Activated T-cell treated with anti-CD3 and anti-CD28 coated beads, Interleukin-2, amount 50 U/mL, for 24 hours (primary cell): Measurements from ENCODE around the gene POGZ.
A peak's percentile ranks its signal among the peaks of the same experiment; 100 is the strongest.
"Not testable (repeated sequence)": the region's sequence is repeated elsewhere in the genome, so short reads cannot be mapped to it uniquely, and the experiment has no call there.

Experiments
- DNase-seq: peaks from one replicate; pipeline ENCODE4 v3.0.0-alpha.2; 2020
- H3K27ac Mint-ChIP-seq: 2 replicates; pipeline ENCODE4 v1.8.0; 2020; ENCODE audit warnings: mild to moderate bottlenecking, mixed read lengths
- H3K27me3 Mint-ChIP-seq: 2 replicates; pipeline ENCODE4 v1.8.0; 2020; ENCODE audit warnings: mixed read lengths
- H3K36me3 Mint-ChIP-seq: 2 replicates; pipeline ENCODE4 v1.8.0; 2020; ENCODE audit warnings: low read depth, mixed read lengths
- H3K4me1 Mint-ChIP-seq: 2 replicates; pipeline ENCODE4 v1.8.0; 2020; ENCODE audit warnings: low read depth, mixed read lengths
- H3K4me3 Mint-ChIP-seq: 2 replicates; pipeline ENCODE4 v1.8.0; 2020; ENCODE audit warnings: mild to moderate bottlenecking, moderate library complexity, mixed read lengths
- H3K9me3 Mint-ChIP-seq: 2 replicates; pipeline ENCODE4 v1.8.0; 2020; ENCODE audit warnings: mixed read lengths

Gene POGZ

DNA sequence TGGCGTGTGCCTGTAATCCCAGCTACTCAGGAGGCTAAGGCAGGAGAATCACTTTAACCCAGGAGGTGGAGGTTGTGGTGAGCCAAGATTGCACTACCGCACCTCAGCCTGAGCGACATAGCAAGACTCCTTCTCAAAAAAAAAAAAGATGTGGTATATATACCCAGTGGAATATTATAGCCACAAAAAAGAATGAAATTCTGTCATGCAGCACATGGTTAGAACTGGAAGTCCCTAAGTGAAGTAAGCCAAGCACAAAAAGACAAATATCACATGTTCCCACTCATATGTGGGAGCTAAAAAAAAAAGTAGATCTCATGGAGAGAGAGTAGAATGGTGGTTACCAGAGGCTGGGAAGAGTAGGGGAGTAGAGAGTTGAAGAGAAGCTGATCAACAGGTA is 41.2 kb downstream of the POGZ start:
- no peak for DNase-seq
- Mint-ChIP-seq H3K27ac (peak overlapping the region; percentile 20), H3K36me3 (peaks cover 83% of the 10 kb centered on the region)

DNA sequence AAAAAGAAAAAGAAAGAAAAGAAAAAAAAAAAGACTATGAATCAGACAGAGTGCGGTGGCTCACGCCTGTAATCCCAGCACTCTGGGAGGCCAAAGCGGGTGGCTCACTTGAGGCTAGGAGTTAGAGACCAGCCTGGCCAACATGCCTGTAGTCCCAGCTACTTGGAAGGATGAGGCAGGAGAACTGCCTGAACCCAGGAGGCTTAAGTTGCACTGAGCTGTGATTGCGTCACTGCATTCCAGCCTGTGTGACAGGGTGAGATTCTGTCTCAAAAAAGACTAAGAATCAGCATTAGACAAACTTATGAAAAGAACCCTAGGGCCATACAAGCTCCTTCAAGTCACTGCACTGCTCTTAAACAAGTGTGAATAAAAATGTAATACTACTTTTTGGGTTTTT is 43.1 kb downstream of the POGZ start:
- no peaks in the 10 kb centered on the region for H3K4me1 Mint-ChIP-seq
- no peaks in the 10 kb centered on the region for H3K27me3 Mint-ChIP-seq
- H3K9me3 Mint-ChIP-seq, result no peaks in the 10 kb centered on the region
- no peak overlapping the region for H3K4me3 Mint-ChIP-seq
- no peak overlapping the region for H3K27ac Mint-ChIP-seq
- no peak for DNase-seq
- peaks cover 84% of the 10 kb centered on the region for H3K36me3 Mint-ChIP-seq

More for the DNA sequence above, 41.2 kb downstream of the POGZ start:
- Mint-ChIP-seq H3K4me3 (no peak overlapping the region), H3K4me1 (no peaks in the 10 kb centered on the region), H3K27me3 (no peaks in the 10 kb centered on the region), H3K9me3 (no peaks in the 10 kb centered on the region)

DNA sequence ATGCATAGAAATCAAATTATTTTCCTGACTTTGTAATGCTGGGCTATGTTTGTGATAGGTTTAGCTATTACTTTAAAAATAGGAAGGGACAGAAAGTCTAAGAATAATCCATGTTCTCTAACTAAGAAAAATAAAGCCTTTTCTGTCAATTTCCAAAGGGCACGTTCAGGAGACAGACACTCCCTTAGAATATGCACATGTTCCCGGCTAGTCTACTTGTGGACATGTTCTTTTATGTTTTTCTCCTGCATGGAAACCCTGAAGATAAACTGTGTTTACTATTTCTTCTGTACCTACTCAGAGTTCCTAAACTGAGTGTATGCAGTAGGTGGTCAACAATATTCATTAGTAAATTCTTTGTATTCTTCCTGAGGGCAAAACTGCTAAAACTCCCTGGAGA is 47.4 kb downstream of the POGZ start:
- Mint-ChIP-seq H3K9me3 (no peaks in the 10 kb centered on the region), H3K4me3 (no peak overlapping the region), H3K4me1 (no peaks in the 10 kb centered on the region), H3K27me3 (no peaks in the 10 kb centered on the region), H3K27ac (peak overlapping the region; percentile 3), H3K36me3 (peaks cover 93% of the 10 kb centered on the region)
- no peak for DNase-seq

DNA sequence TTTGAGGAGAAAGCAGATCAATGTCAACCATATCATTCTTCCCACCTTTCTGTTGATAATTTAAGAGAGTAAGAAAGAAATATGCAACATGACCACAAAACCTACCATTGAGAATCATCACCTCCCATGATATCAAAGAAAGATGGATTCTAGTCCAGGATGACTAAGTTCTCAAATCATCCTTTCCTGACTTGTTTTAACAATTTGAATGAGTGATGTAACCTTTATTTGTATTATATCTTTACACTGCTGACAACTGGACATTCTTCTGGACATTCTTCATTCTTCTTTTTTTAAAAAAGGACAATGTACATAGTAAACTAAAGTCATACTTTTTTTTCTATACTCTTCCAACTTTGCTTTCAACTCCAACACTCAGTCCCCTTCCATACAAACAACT is 50.4 kb downstream of the POGZ start:
- H3K4me3 Mint-ChIP-seq, result no peak overlapping the region
- H3K27me3 Mint-ChIP-seq, result no peaks in the 10 kb centered on the region
- H3K4me1 Mint-ChIP-seq, result peaks cover 6% of the 10 kb centered on the region
- peaks cover 91% of the 10 kb centered on the region for H3K36me3 Mint-ChIP-seq
- no peaks in the 10 kb centered on the region for H3K9me3 Mint-ChIP-seq
- peak overlapping the region; percentile 50 for H3K27ac Mint-ChIP-seq
- no peak for DNase-seq

DNA sequence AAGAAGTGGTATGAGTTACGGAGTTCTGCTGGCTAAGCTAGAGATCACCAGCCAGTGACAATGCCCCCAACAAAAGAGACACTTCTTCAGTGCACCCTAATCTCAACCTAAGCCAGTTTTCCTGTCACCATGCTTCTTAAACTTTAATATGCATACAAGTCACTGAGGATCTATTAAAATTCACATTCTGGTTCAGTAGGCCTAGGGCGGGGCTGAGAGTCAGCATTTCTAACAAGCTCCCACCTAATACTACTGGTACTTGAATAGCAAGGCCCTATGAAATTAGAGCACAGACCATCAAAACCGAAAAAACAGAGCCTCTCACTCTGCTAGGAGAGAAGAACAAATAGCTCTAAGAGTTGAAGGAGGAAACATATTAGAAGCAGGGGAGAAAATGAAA is 52.0 kb downstream of the POGZ start:
- no peak for DNase-seq
- Mint-ChIP-seq H3K4me3 (no peak overlapping the region), H3K36me3 (peaks cover 95% of the 10 kb centered on the region), H3K27me3 (no peaks in the 10 kb centered on the region), H3K9me3 (no peaks in the 10 kb centered on the region), H3K4me1 (peaks cover 12% of the 10 kb centered on the region), H3K27ac (peak overlapping the region; percentile 78)

DNA sequence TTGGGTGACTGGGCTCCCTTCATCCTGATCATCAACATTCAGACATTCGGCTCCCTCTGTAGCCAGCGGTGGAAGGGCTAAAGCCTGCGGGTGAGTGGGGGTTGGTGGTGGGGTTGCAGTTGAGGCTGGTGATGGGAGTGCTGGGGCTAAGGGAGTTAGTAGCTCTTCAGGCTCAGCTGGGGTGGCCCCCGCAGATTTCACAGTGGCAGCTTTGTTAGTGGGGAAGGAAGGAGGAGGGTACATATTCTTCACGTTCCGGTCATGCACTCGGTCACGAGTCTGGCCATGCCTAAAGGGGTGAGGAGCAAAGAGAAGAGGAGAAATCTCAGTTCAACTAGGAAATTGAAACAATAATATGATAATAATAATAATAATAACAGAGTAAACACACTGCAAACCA is 53.1 kb downstream of the POGZ start:
- H3K36me3 Mint-ChIP-seq, result peaks cover 95% of the 10 kb centered on the region
- no peaks in the 10 kb centered on the region for H3K9me3 Mint-ChIP-seq
- H3K4me3 Mint-ChIP-seq, result no peak overlapping the region
- no peak overlapping the region for H3K27ac Mint-ChIP-seq
- H3K27me3 Mint-ChIP-seq, result no peaks in the 10 kb centered on the region
- DNase-seq, result no peak
- peaks cover 22% of the 10 kb centered on the region for H3K4me1 Mint-ChIP-seq

DNA sequence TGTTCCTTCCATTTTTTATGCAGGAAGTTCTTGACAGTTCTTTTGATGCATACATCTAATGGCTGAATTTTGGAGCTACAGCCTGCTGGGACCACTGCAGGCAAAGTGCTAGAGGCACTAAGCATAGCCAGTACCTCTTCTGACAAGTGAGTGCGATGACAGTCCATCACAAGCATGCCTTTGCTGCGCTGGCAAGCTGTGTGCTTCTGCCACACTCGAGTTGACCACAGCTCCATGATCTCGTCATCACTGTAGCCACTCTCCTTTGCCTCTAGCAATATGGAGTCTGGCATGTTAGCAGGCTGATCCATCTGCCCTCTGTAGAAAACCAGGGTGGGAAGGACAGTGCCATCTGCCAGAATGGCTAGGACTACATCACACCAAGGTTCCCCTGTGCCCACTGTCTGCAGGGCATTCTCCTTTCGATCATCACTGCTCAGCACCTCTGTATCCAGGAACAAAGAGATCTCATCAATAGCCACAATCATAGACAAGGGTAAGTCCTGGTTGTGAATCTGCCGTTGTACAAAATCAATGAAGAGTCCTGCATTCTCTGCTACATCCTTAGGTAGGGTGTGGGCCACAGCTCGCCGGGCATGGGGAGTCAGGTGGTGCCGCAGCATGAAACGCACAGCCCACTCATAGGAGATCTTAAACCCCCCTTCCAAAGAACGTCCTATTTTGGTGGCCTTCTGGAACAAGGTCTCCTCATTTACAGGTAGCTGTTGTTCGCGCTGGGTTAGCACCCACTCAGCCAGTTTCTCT is 53.9 kb downstream of the POGZ start:
- peaks cover 95% of the 10 kb centered on the region for H3K36me3 Mint-ChIP-seq
- peaks cover 30% of the 10 kb centered on the region for H3K4me1 Mint-ChIP-seq
- H3K27ac Mint-ChIP-seq, result peak overlapping the region; percentile 85
- no peaks in the 10 kb centered on the region for H3K9me3 Mint-ChIP-seq
- DNase-seq, result no peak
- no peak overlapping the region for H3K4me3 Mint-ChIP-seq
- H3K27me3 Mint-ChIP-seq, result no peaks in the 10 kb centered on the region

DNA sequence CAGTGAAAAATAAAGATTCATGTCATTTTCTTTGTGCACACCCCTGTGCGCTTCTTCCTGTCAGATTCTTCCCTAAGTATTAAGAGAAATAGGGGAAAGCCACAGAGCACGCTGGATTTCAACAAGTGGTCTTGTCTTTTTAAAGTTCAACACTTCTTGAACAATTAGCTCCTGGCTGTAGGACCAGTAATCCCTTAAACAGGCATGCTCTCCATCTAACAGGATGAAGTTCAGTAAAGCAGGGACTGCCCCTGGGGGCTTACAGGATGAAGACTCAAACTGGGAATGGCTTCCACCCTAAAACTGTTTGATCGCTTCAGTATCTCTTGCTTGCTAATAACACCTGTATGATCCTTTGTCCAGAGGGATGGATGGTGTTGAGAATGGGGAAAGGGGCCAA is 55.7 kb downstream of the POGZ start:
- DNase-seq, result no peak
- H3K27me3 Mint-ChIP-seq, result no peaks in the 10 kb centered on the region
- H3K27ac Mint-ChIP-seq, result peak overlapping the region; percentile 50
- H3K9me3 Mint-ChIP-seq, result no peaks in the 10 kb centered on the region
- peaks cover 35% of the 10 kb centered on the region for H3K4me1 Mint-ChIP-seq
- H3K36me3 Mint-ChIP-seq, result peaks cover 90% of the 10 kb centered on the region
- no peak overlapping the region for H3K4me3 Mint-ChIP-seq

DNA sequence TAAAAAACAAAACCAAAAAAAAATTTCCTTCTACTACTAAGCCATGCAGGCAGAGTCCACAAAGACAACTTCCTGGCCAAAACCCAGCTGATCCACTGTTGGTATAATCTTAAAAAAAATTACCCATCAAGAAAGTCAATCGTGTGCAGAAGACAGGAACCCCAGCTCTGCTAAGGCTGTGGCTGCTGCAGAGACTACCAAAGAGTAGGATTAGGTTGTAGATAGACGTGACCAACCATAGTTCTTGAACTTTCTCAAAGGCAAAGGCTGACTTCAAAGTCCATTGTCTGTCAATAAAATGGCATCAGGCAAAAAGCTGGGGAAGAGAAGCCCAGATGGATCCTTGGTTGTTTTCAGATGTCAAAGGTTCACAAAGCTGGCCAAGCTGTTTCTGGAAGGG is 56.5 kb downstream of the POGZ start:
- no peaks in the 10 kb centered on the region for H3K9me3 Mint-ChIP-seq
- no peak for DNase-seq
- H3K4me3 Mint-ChIP-seq, result no peak overlapping the region
- H3K4me1 Mint-ChIP-seq, result peaks cover 40% of the 10 kb centered on the region
- no peaks in the 10 kb centered on the region for H3K27me3 Mint-ChIP-seq
- peak overlapping the region; percentile 96 for H3K27ac Mint-ChIP-seq
- H3K36me3 Mint-ChIP-seq, result peaks cover 82% of the 10 kb centered on the region

DNA sequence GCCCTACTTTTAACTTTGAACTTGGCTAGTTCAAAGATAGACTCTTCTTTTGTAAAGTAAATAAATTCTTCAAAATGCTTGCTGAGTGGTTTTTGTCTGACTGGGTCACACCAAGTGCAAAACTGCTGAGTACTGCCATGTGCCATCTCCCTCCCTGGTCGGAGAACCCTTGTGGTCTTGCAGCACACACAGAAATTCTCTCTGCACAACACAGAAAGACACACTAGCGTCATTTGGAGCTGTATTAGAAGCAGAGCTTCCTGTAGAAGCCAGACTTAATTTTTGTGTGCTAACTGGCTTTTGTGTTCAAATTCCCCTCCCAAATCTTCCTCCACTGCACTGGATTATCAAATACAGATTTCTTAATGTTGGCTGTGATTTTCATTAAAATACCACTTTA is 57.4 kb downstream of the POGZ start:
- peaks cover 73% of the 10 kb centered on the region for H3K36me3 Mint-ChIP-seq
- peak overlapping the region; percentile 96 for H3K27ac Mint-ChIP-seq
- no peaks in the 10 kb centered on the region for H3K27me3 Mint-ChIP-seq
- DNase-seq, result no peak
- H3K9me3 Mint-ChIP-seq, result no peaks in the 10 kb centered on the region
- H3K4me1 Mint-ChIP-seq, result peaks cover 40% of the 10 kb centered on the region
- peak overlapping the region; percentile 94 for H3K4me3 Mint-ChIP-seq

DNA sequence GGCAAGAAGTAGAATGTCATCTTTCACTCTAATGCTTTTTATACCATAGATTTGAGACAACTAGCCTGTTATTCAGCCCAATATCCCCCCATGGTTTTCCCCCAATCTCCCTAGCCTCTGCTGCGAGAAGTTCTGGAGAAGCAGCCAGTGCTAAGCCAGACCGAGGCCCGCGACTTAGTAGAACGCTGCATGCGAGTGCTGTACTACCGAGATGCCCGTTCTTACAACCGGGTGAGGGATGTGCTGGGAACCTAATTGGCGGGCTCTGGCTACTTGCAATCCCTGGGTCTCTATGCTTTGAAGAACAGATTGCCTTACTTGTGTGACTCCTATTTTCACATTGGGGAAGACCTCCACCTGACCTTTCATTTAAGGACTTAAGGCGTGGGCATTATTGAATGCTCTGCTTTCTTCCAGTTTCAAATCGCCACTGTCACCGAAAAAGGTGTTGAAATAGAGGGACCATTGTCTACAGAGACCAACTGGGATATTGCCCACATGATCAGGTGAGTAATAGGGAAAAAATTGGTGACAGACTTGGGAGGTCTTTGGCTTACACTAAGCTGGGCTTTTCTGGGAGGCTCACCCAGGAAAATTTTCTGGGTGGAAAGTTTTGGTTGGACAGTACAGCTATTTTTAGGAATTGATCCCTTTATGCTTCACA is 58.0 kb downstream of the POGZ start:
- H3K27me3 Mint-ChIP-seq, result no peaks in the 10 kb centered on the region
- peak overlapping the region; percentile 96 for H3K27ac Mint-ChIP-seq
- no peaks in the 10 kb centered on the region for H3K9me3 Mint-ChIP-seq
- H3K36me3 Mint-ChIP-seq, result peaks cover 68% of the 10 kb centered on the region
- DNase-seq, result no peak
- peak overlapping the region; percentile 94 for H3K4me3 Mint-ChIP-seq
- H3K4me1 Mint-ChIP-seq, result peaks cover 40% of the 10 kb centered on the region

DNA sequence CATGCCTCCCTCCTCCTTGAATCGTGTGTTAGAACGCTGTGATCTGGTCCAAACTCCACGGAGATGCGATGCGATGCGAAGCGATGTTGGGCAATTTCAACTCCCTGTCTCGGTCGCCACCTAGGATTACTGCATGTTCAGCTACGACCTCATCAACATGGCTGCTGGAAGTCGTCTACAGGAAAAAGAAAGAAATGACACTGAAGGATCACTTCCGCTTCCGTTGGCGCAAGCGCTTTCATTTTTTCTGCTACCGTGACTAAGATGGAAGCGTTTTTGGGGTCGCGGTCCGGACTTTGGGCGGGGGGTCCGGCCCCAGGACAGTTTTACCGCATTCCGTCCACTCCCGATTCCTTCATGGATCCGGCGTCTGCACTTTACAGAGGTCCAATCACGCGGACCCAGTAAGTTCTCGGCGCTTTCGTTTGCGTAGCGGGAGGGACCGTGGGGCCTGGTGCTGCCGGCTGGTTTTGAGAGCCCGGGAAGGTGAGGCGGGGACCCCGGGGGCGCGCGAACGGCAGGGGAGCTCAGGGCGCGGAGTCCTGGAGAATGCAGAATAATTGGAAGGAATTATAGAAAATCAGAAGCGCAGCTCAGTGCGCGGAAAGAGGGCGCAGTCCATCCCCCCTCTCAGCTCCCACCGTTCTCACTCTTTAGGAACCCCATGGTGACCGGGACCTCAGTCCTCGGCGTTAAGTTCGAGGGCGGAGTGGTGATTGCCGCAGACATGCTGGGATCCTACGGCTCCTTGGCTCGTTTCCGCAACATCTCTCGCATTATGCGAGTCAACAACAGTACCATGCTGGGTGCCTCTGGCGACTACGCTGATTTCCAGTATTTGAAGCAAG is 59.7 kb downstream of the POGZ start, which contains the start of gene PSMB4:
PSMB4 (plus strand) TSS at position 250 of the 848 bp plus-strand sequence; CDS start at position 265, 15 bp downstream.
- DNase-seq, result peak; percentile 80
- no peaks in the 10 kb centered on the region for H3K9me3 Mint-ChIP-seq
- no peaks in the 10 kb centered on the region for H3K27me3 Mint-ChIP-seq
- H3K36me3 Mint-ChIP-seq, result peaks cover 50% of the 10 kb centered on the region
- H3K4me3 Mint-ChIP-seq, result peak within 1 kb of the TSS; percentile 94
- H3K27ac Mint-ChIP-seq, result peak within 1 kb of the TSS; percentile 96
- H3K4me1 Mint-ChIP-seq, result peaks cover 35% of the 10 kb centered on the region

DNA sequence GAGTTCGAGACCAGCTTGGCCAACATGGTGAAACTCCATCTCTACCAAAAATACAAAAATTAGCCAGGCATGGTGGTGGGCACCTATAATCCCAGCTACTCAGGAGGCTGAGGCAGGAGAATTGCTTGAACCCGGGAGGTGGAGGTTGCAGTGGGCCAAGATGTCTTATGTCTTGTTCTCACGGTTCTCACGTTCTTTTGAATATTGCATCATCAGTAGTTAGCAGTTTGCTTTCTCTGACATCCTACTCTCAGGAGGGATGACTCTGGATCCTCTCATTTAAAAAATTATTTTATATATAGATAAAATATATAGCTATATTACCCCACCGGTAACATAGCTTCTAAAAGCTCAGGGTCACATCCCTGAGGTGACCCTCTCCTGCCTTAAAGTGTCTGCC is 63.0 kb downstream of the POGZ start:
- DNase-seq, H3K9me3 Mint-ChIP-seq, H3K4me3 Mint-ChIP-seq, H3K27me3 Mint-ChIP-seq, H3K27ac Mint-ChIP-seq: not testable (repeated sequence)
- H3K36me3 Mint-ChIP-seq, result peaks cover 21% of the 10 kb centered on the region
- peaks cover 18% of the 10 kb centered on the region for H3K4me1 Mint-ChIP-seq

DNA sequence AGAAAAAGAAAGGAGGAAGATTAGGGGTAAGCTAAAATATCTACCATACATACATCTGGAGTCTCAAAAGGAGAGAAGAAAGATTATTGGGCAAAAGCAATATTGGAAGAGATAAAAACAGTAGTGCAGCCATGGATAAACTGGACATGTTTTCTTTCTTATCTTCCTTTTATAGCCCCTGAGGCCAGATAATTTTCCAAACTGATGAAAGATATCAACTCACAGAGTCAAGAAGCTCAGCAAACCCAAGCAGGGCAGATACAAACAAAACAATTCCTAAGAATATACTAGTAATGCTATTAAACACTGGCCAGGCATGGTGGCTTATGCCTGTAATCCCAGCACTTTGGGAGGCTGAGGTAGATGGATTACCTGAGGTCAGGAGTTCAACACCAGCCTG is 65.7 kb downstream of the POGZ start:
- no peak for DNase-seq
- no peak overlapping the region for H3K27ac Mint-ChIP-seq
- no peak overlapping the region for H3K4me3 Mint-ChIP-seq

More for the DNA sequence above, 65.7 kb downstream of the POGZ start:
- no peaks in the 10 kb centered on the region for H3K9me3 Mint-ChIP-seq
- peaks cover 4% of the 10 kb centered on the region for H3K4me1 Mint-ChIP-seq
- H3K36me3 Mint-ChIP-seq, result no peaks in the 10 kb centered on the region
- H3K27me3 Mint-ChIP-seq, result no peaks in the 10 kb centered on the region
